K562 (cell line): Measurements from ENCODE around the gene RHOF. TPM values are rescaled to one million over a fixed set of nuclear protein-coding genes. Genes with fewer than 3 reads are reported as not detected.

ENCODE experiments used
- ATAC-seq: fragments of 200-7000 bp; cut with Tn5 transposase; 3 replicates; pipeline ENCODE4 v1.9.1; 2020; ENCODE audit warnings: moderate library complexity
- BruUV-seq: library from RNA; stranded (reverse); fragments of 400-500 nt; replicated peaks from 2 replicates; lab custom pipeline; 2021; lab: Mats Ljungman, UMichigan
- CTCF ChIA-PET: fragments of 300-600 bp; formaldehyde crosslinking; extraction: SDS; loops from one replicate; lab custom pipeline; 2021; ENCODE audit warnings: low intra/inter-chr PET ratio; lab: Yijun Ruan, JAX
- POLR2A ChIA-PET: fragments of 300-600, 350-650 bp; sonication (Branson Sonifier 250); formaldehyde crosslinking; extraction: SDS; loops from one replicate; lab custom pipeline; 2021; ENCODE audit warnings: antibody characterized with exemption, inconsistent platforms; lab: Yijun Ruan, JAX
- DNase-seq, 4 experiments: peaks; one replicate each; pipeline versions ENCODE4 v3.0.0 to v3.0.0-alpha.2; 2011 to 2018; ENCODE audit warnings: low spot score in 3 of 4, mixed read lengths in 3 of 4; ENCODE audit errors: extremely low read depth in 1 of 4
- FAIRE-seq: peaks from 2 replicates; lab custom pipeline; 2011; peaks lifted over from hg19 to GRCh38; lab: Jason Lieb, UNC
- H2AFZ ChIP-seq: 2 replicates; pipeline ENCODE4 v1.6.0; 2011; ENCODE audit warnings: low read depth, low read length, control low read depth, inconsistent platforms
- H3K27ac ChIP-seq: fragments of 200-600 bp; 3 replicates; pipeline ENCODE4 v1.8.0; 2011; ENCODE audit warnings: low read depth, mild to moderate bottlenecking, control low read depth, inconsistent platforms, low read length, moderate library complexity, mixed read lengths; ENCODE audit errors: extremely low read depth
- H3K27me3 ChIP-seq, 2 experiments: fragments of 300-600 bp in 1 of 2; 2 replicates in 1 of 2; 3 replicates in 1 of 2; pipeline versions ENCODE4 v1.6.0 to v1.8.0; 2011; ENCODE audit warnings: inconsistent platforms in 2 of 2, low read length in 2 of 2, mild to moderate bottlenecking in 1 of 2, mixed read lengths in 1 of 2, moderate library complexity in 1 of 2; ENCODE audit not compliant: control insufficient read depth in 2 of 2, insufficient read depth in 2 of 2
- H3K36me3 ChIP-seq: fragments of 300-600 bp; 3 replicates; pipeline ENCODE4 v1.8.0; 2011; ENCODE audit warnings: mild to moderate bottlenecking, low read length, inconsistent platforms; ENCODE audit not compliant: control insufficient read depth, insufficient read depth
- H3K4me1 ChIP-seq, 2 experiments: fragments of 200-600 bp in 1 of 2; replicated peaks in 1 of 2; 2 replicates in 1 of 2; 3 replicates in 1 of 2; pipeline versions ENCODE4 v1.5.1 to v1.8.0; 2011; ENCODE audit warnings: inconsistent platforms in 2 of 2, low read length in 2 of 2, mild to moderate bottlenecking in 1 of 2, mixed read lengths in 1 of 2, moderate library complexity in 1 of 2; ENCODE audit not compliant: control insufficient read depth in 2 of 2, insufficient read depth in 2 of 2
- H3K4me2 ChIP-seq: 2 replicates; pipeline ENCODE4 v1.6.1; 2011; ENCODE audit warnings: low read length, control low read depth, inconsistent platforms, mixed read lengths; ENCODE audit not compliant: insufficient read depth
- H3K4me3 ChIP-seq: fragments of 200-600 bp; sonication (generic), shearing (Covaris generic); 2 replicates; pipeline ENCODE4 v1.5.1; 2016; ENCODE audit warnings: control low read depth, inconsistent platforms
- H3K79me2 ChIP-seq: fragments of 200-600 bp; 3 replicates; pipeline ENCODE4 v1.8.0; 2011; ENCODE audit warnings: low read length, inconsistent platforms; ENCODE audit not compliant: control insufficient read depth, insufficient read depth
- H3K9ac ChIP-seq, 2 experiments: 2 replicates each; pipeline versions ENCODE4 v1.6.0 to v1.6.1; 2011; ENCODE audit warnings: low read depth in 2 of 2, low read length in 2 of 2, control low read depth in 1 of 2, inconsistent platforms in 1 of 2, mild to moderate bottlenecking in 1 of 2, mixed read lengths in 1 of 2; ENCODE audit not compliant: insufficient read depth in 1 of 2
- H3K9me1 ChIP-seq: one replicate; pipeline ENCODE4 v1.6.0; 2011; ENCODE audit warnings: inconsistent platforms, mild to moderate bottlenecking, low read length, moderate library complexity; ENCODE audit not compliant: control insufficient read depth, insufficient read depth
- H3K9me3 ChIP-seq: replicated peaks from 2 replicates; pipeline ENCODE4 v1.5.1; 2011; ENCODE audit warnings: low read depth, low read length, inconsistent platforms; ENCODE audit not compliant: control insufficient read depth, insufficient read depth
- H4K20me1 ChIP-seq: replicated peaks from 2 replicates; pipeline ENCODE4 v1.6.1; 2011; ENCODE audit warnings: low read length, inconsistent platforms, mixed read lengths; ENCODE audit not compliant: control insufficient read depth, insufficient read depth
- IFI16 ChIP-seq: fragments of 250-450 bp; sonication (Bioruptor Pico); IDR thresholded peaks from 2 replicates; pipeline ENCODE4 v2.1.2; 2022; ENCODE audit warnings: mild to moderate bottlenecking, inconsistent platforms
- NFRKB ChIP-seq: fragments of 450-650 bp; IDR thresholded peaks from 2 replicates; pipeline ENCODE4 v1.6.1; 2016; ENCODE audit warnings: low read depth
- PTRF ChIP-seq: fragments of 450-650 bp; IDR thresholded peaks from 2 replicates; pipeline ENCODE4 v1.6.1; 2016; ENCODE audit warnings: mild to moderate bottlenecking, missing genetic modification characterization, missing compliant biosample characterization
- RBFOX2 ChIP-seq: fragments of 200-400 bp; formaldehyde crosslinking; IDR thresholded peaks from 2 replicates; pipeline ENCODE4 v1.6.1; 2017; ENCODE audit warnings: low read depth, mild to moderate bottlenecking, low read length, moderate library complexity
- SAFB2 ChIP-seq: fragments of 200-400 bp; formaldehyde crosslinking; IDR thresholded peaks from 2 replicates; pipeline ENCODE4 v1.6.1; 2018; ENCODE audit warnings: borderline replicate concordance, low read length, low read depth, moderate library complexity; ENCODE audit not compliant: severe bottlenecking
- SP1 ChIP-seq: sonication (generic); formaldehyde crosslinking; IDR thresholded peaks from 2 replicates; pipeline ENCODE4 v1.8.1; 2022; ENCODE audit warnings: mild to moderate bottlenecking, missing genetic modification reagents
- TFAP4 ChIP-seq: sonication (generic); formaldehyde crosslinking; IDR thresholded peaks from 2 replicates; pipeline ENCODE4 v1.8.0; 2022; ENCODE audit warnings: missing genetic modification reagents, mild to moderate bottlenecking, moderate library complexity, borderline replicate concordance
- ZFX ChIP-seq: sonication (generic); formaldehyde crosslinking; IDR thresholded peaks from 2 replicates; pipeline ENCODE4 v1.8.0; 2022; ENCODE audit warnings: mild to moderate bottlenecking, missing genetic modification reagents, moderate library complexity
- WGBS: fragments of 100-300 bp; shearing (Covaris generic); methylation state at CpG from one replicate; pipeline ENCODE4 v1.1.6; 2016; ENCODE audit warnings: low coverage, mixed read lengths; ENCODE audit not compliant: insufficient coverage; ENCODE audit errors: missing lambda C conversion rate; 5-methylcytosine and 5-hydroxymethylcytosine counted together
- in situ Hi-C: fragments of 300-500 bp; cut with MboI; formaldehyde crosslinking; loops from 4 replicates; pipeline ENCODE4 v1.15.0; 2018; ENCODE audit warnings: inconsistent platforms, mixed read lengths
- intact Hi-C: fragments of 100-400 bp; cut with micrococcal nuclease; formaldehyde crosslinking; loops from 2 replicates; pipeline ENCODE4 v1.14.2; 2022
- polyA plus RNA-seq, 8 experiments: library from polyadenylated mRNA; depleted of rRNA in 4 of 8; stranded (reverse) in 5 of 8; unstranded in 3 of 8; fragments of >200 nt; fragmentation: Nextera tagmentation in 2 of 8; fragmentation: Illumina TruSeq in 1 of 8; extraction: Ambion mirVana in 2 of 8; extraction: Trizol in 1 of 8; gene quantifications; 2 replicates each; pipeline versions ENCODE4 v1.2.1 to v1.2.3, GENCODE V29; 2011 to 2014; ENCODE audit warnings: inconsistent platforms in 1 of 8, missing spikeins in 1 of 8
- total RNA-seq, 7 experiments: library from RNA; depleted of rRNA in 6 of 7; stranded (reverse); fragments of >200 nt in 6 of 7; fragmentation: Illumina TruSeq in 2 of 7; extraction: Trizol in 2 of 7; gene quantifications; 2 replicates each; pipeline versions ENCODE4 v1.2.1 to v1.2.3, GENCODE V29; 2011 to 2021; ENCODE audit warnings: low replicate concordance in 1 of 7
- TF ChIP-seq, protein P1 (sequence below): IDR thresholded peaks from 2 replicates; pipeline ENCODE4 v1.6.1; 2011; ENCODE audit not compliant: insufficient read length; ENCODE audit errors: extremely low read depth
- TF ChIP-seq, protein P2 (sequence below): sonication (generic); formaldehyde crosslinking; IDR thresholded peaks from 2 replicates; pipeline ENCODE4 v1.8.1; 2023; ENCODE audit warnings: mild to moderate bottlenecking, missing genetic modification reagents
- TF ChIP-seq, protein P3 (sequence below): fragments of 250-450 bp; sonication (Bioruptor Pico); IDR thresholded peaks from 2 replicates; pipeline ENCODE4 v1.5.0; 2022; ENCODE audit warnings: mild to moderate bottlenecking
- TF ChIP-seq, protein P4 (sequence below), 3 experiments: IDR thresholded peaks in 2 of 3; conservative IDR thresholded peaks in 1 of 3; 2 replicates each; pipeline ENCODE4 v1.5.1; 2011 to 2012; ENCODE audit warnings: low read length in 3 of 3, mild to moderate bottlenecking in 3 of 3, control low read depth in 2 of 3, improper control_type of control experiment in 1 of 3, inconsistent platforms in 1 of 3, low read depth in 1 of 3, mixed read lengths in 1 of 3, moderate library complexity in 1 of 3; ENCODE audit not compliant: insufficient read depth in 2 of 3

The RHOF gene
- total and polyA plus RNA-seq, 9 of the 15 experiments (the other 6 are each of a cell fraction or from before 2014, with no cell fraction given): 0.13 to 10.1 (median 4.0) TPM

DNA sequence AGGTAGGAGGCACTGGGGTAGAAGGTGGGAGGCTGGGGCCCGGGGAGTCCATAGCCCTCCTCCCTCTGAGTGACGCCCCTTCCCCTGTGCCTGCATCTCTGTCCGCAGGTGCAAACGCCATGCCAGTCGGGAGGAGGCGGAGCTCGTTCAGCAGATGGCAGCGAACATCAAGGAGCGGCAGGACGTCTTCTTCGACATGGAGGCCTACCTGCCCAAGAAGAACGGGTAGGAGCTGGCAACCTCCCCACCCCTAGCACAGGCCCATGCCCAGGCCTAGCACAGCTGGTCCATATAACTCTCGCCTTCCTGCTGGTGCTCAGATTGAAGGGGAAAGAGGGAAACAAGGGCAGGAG, 45.3 kb downstream of the RHOF start:
- POLR2A ChIA-PET: interaction anchor here (0.6 to 2.1 kb wide), 11 partner anchors 10 to 1121 kb away, joined by 3 to 11 read pairs (median 4); partner anchors contain the start of gene TMEM120B
- intact Hi-C loops (no loop called here), in situ Hi-C loops (no loop called here)
- H3K4me3 ChIP-seq: no peak overlapping the region
- no peaks in the 10 kb centered on the region for H3K9me3 ChIP-seq
- peak overlapping the region; percentile 95 for H3K27ac ChIP-seq
- CTCF ChIA-PET: no interaction called here
- no peaks in the 10 kb centered on the region for H3K27me3 ChIP-seq
- peaks cover 4% of the 10 kb centered on the region for H3K9me1 ChIP-seq
- H3K9ac ChIP-seq: peak overlapping the region; percentile 55 to 67; a peak in 3 of 4 replicates
- peak overlapping the region; percentile 78 for H2AFZ ChIP-seq
- 36% methylated on average over 4 of the region's 13 CpGs for WGBS
- peak overlapping the region; percentile 56 for H3K4me2 ChIP-seq
- H3K36me3 ChIP-seq: peaks cover 41% of the 10 kb centered on the region
- FAIRE-seq (no peak), DNase-seq (peak in 2 of 4 experiments; percentile 25 to 33), ATAC-seq (peak; percentile 3; the same call in 1 of the 3 replicates)
- H3K4me1 ChIP-seq: peaks cover 18 to 26% of the 10 kb centered on the region in 2 experiments
- no TSS peak for BruUV-seq
- H4K20me1 ChIP-seq: 0 out of 2 replicates have a peak, but pooled peaks cover 4% of the 10 kb centered on the region
- H3K79me2 ChIP-seq: peaks cover 6% of the 10 kb centered on the region; the same call in 1 of the 3 replicates
- TF ChIP-seq SAFB2 (no peak), TFAP4 (0 out of 2 replicates have a peak, but pooled peaks have one; percentile 2), RBFOX2 (peak; percentile 47; the same call in 1 of the 2 replicates), SP1 (CRISPR knock-in tag) (no peak), ZFX (CRISPR knock-in tag) (no peak), IFI16 (CRISPR knock-in tag) (no peak), NFRKB (no peak), PTRF (0 out of 2 replicates have a peak, but pooled peaks have one; percentile 23)
- TF ChIP-seq, protein P1, sequence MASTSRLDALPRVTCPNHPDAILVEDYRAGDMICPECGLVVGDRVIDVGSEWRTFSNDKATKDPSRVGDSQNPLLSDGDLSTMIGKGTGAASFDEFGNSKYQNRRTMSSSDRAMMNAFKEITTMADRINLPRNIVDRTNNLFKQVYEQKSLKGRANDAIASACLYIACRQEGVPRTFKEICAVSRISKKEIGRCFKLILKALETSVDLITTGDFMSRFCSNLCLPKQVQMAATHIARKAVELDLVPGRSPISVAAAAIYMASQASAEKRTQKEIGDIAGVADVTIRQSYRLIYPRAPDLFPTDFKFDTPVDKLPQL: no peak
- TF ChIP-seq, protein P2, sequence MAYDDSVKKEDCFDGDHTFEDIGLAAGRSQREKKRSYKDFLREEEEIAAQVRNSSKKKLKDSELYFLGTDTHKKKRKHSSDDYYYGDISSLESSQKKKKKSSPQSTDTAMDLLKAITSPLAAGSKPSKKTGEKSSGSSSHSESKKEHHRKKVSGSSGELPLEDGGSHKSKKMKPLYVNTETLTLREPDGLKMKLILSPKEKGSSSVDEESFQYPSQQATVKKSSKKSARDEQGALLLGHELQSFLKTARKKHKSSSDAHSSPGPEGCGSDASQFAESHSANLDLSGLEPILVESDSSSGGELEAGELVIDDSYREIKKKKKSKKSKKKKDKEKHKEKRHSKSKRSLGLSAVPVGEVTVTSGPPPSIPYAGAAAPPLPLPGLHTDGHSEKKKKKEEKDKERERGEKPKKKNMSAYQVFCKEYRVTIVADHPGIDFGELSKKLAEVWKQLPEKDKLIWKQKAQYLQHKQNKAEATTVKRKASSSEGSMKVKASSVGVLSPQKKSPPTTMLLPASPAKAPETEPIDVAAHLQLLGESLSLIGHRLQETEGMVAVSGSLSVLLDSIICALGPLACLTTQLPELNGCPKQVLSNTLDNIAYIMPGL (CRISPR knock-in tag): no peak
- TF ChIP-seq, protein P3, sequence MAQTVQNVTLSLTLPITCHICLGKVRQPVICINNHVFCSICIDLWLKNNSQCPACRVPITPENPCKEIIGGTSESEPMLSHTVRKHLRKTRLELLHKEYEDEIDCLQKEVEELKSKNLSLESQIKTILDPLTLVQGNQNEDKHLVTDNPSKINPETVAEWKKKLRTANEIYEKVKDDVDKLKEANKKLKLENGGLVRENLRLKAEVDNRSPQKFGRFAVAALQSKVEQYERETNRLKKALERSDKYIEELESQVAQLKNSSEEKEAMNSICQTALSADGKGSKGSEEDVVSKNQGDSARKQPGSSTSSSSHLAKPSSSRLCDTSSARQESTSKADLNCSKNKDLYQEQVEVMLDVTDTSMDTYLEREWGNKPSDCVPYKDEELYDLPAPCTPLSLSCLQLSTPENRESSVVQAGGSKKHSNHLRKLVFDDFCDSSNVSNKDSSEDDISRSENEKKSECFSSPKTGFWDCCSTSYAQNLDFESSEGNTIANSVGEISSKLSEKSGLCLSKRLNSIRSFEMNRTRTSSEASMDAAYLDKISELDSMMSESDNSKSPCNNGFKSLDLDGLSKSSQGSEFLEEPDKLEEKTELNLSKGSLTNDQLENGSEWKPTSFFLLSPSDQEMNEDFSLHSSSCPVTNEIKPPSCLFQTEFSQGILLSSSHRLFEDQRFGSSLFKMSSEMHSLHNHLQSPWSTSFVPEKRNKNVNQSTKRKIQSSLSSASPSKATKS (CRISPR knock-in tag): no peak
- TF ChIP-seq, protein P4, sequence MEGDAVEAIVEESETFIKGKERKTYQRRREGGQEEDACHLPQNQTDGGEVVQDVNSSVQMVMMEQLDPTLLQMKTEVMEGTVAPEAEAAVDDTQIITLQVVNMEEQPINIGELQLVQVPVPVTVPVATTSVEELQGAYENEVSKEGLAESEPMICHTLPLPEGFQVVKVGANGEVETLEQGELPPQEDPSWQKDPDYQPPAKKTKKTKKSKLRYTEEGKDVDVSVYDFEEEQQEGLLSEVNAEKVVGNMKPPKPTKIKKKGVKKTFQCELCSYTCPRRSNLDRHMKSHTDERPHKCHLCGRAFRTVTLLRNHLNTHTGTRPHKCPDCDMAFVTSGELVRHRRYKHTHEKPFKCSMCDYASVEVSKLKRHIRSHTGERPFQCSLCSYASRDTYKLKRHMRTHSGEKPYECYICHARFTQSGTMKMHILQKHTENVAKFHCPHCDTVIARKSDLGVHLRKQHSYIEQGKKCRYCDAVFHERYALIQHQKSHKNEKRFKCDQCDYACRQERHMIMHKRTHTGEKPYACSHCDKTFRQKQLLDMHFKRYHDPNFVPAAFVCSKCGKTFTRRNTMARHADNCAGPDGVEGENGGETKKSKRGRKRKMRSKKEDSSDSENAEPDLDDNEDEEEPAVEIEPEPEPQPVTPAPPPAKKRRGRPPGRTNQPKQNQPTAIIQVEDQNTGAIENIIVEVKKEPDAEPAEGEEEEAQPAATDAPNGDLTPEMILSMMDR (IDR thresholded peaks at IDR 0.05 in 2 of 3, conservative IDR thresholded peaks at IDR 0.05 in 1 of 3; ENCODE audit: insufficient read depth in 2 of 3, low read depth in 1 of 3, low read length in 3 of 3): no peak
